NCI-H146 treated with DMSO at 0.1 percent for 48 hours (cell line): ENCODE measurements around the gene TSHZ2.
"Not testable (repeated sequence)": the region's sequence is repeated elsewhere in the genome, so short reads cannot be mapped to it uniquely, and the experiment has no call there.

Experiments
- DNase-seq: peaks from one replicate; lab custom pipeline; 2025; ENCODE audit not compliant: unreplicated experiment; lab: John Stamatoyannopoulos, UW

TSHZ2 gene

DNA sequence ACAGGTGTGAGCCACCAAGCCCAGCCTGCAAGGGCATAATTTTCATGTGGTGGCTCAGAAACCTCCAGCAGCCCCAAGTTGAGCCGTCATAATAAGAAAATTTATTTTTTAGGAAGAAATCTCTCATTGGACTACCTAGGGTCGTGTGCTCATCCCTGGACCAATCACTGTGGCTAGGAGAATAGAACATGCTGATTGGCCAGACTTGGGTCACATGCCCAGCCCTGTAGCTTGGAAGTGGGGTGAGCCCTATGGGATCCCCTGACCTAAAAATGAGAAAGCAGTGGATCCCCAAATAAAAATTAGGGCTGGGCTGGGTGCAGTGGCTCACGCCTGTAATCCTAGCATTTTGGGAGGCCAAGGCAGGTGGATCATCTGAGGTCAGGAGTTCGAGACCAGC lies 466.2 kb downstream of the TSHZ2 start:
- DNase-seq, result no peak

DNA sequence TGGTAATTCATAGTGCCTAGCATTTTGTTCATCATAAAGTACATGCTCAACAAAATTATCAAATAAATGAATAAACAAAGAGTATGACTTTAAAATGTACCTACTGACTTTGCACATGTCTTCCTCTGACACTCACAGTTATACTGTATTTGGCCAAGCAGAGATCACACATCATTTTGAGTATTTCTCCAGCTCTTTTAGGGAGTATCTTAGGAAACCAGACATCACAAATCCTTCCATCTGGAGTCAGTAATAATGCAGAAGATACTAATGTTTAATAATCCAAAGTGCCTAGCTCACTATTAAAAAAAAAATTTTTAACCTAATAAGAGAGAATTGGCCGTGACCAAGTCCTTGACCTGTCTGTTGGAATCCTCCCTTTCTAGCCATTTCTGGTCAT lies 466.9 kb downstream of the TSHZ2 start:
- DNase-seq, result no peak

DNA sequence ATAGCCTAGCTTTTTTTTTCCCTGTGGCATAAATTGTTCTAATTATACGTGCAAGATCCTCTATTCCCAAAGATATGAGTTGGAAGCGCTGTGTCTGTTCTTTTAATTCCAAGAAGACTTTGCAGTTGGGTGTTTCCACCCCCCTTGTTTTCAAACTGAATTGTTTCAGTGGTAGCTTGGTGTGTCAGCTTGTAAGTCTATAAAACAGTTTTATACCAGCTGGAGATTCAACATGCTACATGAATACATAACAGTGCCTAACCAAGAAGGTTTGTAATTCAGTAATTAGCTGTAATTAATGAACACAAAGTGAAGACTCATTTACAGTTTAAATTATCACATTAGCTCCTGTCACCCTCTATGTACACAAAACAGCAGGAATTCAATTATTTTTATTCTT lies 467.5 kb downstream of the TSHZ2 start:
- peak; percentile 3 for DNase-seq

DNA sequence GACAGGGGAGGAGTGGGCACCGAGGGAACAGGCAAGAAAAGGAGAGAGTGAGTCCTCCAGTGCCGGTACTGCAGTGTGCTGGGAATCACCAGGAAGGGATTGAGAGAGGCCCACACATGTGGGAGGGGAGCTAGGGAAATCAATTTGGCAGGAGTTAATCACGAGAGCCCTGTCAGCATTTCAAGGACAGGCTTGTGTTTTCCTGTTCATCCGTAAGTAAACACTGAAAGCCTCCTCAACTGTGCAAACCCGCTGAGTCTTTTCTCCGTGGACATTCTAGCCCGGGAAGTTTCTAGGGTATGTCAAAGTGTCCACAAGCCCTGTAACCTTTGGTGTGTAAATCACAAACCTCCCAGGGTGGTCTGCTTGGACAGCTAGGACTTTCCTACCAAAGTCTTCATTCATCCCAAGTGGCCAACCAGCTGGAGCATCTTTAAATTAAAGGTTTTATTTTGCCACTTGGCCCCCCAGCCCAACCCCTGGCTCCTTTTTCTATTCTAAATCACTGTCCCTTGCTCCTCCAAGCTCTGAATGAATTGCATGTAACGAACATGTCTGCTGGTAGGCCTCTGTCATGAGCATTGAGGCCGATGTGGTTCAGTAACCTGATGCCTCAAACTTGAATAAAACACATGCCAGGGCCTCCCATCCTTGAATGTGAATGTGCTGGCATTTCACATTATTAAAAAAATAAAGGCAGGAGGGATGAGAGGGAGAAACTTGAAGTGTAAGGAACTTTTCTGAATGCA lies 472.4 kb downstream of the TSHZ2 start:
- no peak for DNase-seq

DNA sequence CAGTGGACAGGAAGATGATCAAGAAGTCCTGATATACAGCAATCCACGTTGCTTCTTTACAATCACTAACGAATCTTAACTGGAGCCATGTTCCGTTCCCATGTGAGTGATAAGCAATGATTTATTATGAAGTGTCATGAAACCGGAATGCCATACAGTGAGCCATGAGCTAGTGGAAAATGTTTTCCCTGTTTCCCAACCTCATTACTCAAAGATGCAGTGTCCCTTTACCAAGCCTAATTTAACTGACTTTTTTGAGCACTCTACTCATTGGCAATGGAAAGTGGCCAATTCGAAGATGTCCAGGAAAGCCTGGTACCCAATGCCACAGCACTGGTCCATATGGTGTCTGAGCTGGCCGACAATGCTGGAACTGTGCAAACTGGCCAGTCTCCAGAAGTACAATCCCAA lies 473.2 kb downstream of the TSHZ2 start:
- no peak for DNase-seq

DNA sequence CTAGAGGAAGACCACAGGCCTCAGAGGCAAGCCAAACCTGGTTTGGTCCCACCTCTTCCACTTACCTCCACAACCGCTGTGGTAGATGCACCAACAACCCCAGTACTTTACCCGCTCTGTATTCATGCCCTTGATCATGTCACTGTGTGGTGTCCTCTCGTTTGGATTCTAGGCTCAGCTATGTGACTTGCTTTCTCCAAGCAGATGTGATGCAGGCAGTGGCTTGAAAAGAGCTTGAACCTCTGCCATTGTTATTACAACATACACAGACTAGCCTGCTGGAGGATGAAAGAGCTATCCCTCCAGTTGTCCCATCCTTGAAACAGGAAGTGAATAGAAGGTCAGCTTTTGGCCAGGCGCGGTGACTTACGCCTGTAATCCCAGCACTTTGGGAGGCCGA lies 473.8 kb downstream of the TSHZ2 start:
- no peak for DNase-seq

DNA sequence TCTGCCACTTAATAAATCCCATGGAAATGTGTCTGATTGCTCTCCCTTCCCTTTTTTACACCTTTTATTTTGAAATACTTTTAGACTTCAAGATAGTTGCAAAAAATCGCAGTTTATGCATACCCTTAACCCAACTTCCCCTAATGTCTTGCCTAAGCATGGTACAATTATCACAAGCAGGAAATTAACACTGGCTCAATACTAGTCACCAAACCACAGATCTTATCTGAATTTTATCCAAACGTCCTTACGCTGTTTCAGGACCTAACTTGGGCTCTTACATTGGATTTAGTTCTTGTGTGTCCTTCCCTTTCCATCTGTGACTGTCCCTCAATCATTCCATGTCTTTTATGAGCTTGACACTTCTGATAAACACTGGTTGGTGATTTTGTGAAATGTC lies 475.2 kb downstream of the TSHZ2 start:
- DNase-seq, result no peak

DNA sequence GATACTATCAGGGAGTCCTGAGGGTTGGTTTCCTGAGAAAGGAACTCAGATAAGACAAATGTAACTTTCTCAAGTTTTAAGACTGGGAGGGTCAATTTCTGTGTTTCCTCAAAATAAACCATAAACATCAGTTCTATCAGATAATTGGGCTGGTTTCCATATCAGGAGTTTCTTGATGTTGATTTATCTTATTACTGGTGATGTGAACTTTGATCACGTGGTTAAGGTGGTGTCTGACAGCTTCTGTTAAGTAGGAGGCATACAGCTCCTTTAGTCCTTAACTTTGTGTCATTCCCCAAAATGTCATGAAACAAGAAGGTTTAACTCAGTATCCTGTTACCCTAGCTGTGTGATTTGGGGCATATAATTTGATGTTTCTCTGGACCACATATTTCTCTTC lies 476.3 kb downstream of the TSHZ2 start:
- DNase-seq, result no peak

DNA sequence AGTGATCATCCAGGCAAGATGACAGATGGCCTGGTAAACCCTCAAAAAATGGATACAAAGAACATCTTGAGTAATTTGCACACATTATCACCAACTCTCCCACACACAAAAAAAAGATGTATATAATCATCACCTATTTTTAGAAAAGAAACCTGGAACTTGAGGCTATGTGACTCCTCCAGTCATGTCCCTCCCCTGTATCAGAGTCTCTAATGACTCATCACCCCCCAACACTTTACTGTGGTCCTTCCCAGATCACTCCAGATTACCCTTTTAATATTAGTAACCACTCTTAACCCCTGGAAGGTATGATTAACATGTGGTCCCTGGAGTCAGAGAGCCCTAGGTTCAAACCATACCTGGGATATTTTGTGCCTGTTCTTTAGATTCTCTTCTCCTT lies 476.7 kb downstream of the TSHZ2 start:
- DNase-seq, result no peak

DNA sequence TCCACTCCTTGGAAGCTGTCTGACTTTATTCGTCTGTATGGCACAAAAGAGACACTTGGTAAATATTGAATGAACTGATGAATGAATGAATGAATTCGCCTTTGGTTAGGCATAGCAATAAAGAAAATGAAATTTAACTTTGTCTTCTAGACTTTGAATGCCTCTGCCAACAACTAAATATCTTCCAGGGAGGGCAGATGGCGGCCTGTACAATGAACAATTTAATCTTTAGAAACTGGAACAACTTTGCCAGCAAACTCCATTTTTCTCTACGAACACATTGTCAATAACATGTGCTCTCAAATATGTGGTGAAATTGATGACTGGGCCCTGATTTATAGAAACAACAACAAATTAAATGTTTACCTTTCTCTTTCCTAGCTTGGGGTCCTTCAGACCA lies 480.9 kb downstream of the TSHZ2 start:
- no peak for DNase-seq

DNA sequence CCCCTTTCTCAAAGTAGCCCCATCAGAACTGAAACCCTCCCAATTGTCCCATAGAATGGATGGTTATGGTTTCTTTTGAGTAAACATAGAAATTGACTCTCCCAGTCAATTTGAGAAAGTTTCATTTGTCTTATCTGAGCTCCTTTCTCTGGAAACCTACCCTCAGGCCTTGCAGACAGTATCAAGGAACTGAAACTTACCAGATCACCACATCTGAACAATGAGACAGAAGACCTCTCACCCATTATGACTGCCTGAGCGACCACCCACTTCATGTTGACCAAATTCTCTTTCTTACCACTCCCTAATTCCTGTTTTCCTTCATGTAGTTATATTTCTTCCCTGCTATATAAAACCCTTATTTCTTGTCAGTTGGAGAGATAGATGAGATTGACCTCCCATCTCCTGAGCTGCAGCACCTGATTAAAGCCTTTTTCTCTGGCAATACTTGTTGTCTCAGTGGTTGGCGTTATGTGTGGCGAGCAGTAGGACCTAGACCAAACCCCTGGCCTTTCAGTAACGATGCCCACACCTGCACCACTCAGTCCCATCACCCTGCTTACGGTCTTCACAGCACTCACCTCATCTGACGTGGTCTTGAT lies 482.6 kb downstream of the TSHZ2 start:
- no peak for DNase-seq

DNA sequence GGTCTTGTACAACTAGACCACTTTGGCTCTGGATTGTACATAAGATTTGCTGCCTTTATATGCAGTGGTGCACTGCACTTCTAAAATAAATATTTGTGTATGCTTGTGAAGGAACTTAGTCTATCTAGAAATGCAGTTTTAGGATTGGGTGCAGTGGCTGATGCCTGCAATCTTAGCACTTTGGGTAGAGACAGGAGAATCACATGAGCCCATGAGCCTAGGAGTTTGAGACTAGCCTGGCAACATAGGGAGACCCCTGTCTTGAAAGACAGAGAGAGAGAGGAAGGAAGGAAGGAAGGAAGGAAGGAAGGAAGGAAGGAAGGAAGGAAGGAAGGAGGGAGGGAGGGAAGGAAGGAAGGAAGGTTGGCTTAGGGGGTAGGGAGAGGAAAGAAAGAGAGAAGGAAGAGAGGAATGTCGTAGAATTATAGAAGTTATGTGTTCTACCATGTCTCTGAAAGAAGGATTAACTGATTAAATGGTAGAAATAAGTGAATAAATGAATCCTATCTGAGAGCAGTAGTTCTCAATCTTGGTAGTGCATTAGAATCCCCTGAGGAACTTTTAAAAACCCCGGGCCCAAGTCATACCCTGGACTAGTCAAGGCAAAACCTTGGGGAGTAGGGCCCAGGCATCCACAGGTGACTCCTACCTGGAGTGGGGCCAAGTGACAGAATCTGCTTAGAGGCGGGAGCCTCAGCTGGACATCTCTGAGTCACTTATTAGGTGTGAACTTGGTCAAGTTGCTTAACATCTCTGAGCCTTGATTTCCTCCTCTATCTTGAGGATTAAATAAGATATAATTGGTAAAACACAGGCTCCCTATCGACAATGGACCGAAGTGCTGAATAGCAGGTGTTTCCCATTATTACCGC lies 491.2 kb downstream of the TSHZ2 start:
- DNase-seq, result no peak

DNA sequence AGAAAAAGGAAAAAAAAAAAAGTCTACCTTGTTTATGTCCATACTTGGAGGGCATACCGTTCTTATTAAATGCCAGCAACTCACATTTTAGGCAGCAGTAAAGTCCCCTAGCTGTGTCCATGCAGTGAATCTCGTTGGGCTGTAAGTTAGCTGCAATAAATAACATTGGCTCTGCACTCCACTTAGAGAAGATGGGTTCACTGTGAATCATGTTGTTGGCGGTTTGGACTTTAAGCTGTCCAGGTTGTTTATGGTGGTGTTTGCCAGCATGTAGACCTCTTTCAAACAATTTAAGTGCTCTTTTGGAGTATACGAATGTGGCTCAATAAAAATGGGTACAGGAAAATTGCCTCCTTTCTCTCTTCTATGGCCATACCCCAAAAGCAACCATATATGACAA lies 494.1 kb downstream of the TSHZ2 start:
- no peak for DNase-seq

DNA sequence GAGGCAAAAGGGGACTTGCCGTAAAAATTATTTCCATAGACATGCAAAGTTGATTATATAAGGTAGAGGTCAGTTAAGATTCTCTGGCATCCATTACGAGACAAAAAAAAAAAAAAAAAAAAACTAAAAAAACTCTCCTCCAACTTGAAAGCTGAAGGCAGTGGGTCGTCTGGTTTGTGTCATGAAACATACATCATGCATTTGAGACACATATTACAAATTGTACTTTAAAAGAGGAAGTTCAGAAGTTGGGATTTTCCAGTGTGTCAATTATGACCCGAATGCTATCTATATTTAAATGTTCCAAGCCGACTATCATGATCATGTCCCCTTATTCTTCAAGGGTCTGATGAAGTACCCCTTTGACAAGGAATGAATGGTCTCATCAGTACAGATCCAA lies 496.4 kb downstream of the TSHZ2 start:
- no peak for DNase-seq

DNA sequence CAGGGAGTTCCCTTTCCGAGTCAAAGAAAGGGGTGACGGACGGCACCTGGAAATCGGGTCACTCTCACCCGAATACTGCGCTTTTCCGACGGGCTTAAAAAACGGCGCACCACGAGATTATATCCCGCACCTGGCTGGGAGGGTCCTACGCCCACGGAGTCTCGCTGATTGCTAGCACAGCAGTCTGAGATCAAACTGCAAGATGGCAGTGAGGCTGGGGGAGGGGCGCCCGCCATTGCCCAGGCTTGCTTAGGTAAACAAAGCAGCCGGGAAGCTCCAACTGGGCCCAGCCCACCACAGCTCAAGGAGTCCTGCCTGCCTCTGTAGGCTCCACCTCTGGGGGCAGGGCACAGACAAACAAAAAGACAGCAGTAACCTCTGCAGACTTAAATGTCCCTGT lies 500.7 kb downstream of the TSHZ2 start:
- DNase-seq, result not testable (repeated sequence)

DNA sequence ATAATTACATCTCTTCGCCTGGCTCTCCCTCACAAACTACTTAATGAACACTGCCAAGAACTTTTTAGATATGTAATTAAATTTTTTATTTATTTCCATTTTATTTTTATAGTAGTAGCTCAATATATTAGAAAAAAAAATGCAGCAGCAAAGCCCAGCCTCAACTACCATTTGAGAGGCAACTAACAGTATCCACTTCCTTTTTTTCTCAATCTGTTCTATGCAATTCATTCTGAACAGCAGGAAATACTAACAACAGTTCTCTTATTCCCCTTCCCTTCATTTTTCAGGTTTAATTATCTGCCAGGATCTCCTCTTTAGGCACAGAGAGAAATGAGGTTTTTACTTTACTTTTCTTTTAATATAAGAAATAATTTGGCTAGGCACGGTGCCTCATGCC lies 508.8 kb downstream of the TSHZ2 start:
- DNase-seq, result no peak

DNA sequence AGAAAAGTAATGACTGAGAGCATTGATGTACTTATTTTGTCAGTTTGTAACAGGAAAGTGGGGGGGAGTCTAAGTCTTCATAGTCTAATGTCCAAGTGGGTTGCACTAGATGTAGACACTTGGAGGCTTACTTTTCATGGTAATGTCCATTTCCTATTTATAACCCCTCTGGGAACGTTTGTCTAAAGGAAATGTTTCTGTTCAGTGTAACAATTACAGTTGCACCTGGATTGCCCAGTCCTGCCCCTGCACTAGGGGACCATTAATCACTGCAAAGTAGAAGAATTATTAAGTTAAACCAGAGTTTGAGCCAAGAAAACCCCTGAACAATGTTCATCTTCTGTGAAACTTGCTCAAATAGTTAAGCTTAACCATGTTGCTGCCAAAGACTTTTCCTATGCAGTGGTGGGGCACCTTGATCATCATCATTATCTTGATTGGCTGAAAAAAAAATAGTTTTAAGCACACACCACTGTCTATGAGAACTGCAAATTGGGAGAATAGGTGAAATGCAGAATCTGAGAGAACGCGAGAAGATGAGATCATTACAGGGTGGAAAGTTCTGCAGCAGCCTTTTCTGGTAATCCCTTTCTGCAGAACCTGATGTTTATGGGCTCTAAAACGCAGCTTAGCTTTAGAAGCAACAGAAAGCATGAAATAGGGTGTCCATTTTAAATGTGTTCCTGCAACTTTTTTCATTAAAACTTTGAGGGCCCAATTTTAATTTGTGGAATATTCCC lies 515.5 kb downstream of the TSHZ2 start:
- no peak for DNase-seq

DNA sequence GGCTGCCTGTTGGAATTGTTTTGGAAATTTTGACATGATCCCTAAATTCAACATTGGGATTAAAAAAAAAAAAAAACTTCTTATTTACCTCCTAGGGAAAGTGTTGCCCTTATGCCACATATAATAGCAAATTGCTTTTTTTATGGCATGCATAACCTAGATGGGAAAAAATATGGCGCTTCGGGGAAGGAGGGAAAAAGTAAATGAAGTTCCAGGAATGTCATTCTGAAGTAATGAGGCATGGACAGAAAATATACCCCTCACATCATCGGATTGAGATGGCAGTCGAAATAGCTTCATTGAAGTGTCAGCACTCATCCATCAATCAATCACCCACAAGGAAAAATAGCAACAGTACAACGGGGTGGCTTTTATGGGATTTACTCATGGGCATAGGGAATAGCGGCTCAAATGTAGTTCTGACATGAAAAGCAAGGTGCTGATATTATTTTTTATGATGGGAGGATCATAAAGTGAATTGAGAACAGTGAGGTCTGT lies 516.7 kb downstream of the TSHZ2 start:
- DNase-seq, result no peak

DNA sequence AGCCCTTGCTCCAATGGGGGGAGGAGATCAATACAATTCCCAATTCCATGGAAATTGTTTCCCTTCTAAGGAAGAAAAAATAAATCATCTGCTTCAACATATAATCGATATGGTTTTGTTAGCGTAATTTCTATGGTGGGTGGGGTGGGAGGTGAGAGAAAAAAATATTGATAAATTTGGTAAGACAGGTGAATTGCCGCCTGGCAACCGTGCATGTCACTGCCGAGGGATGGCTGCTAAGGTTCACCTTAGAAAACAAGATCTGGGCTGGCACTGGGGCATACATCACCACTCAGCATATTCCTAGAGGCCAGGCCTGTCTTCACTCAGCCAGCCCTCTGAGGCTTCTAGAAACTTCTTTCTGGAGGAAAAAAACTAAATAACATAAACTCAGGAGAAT lies 517.4 kb downstream of the TSHZ2 start:
- no peak for DNase-seq

DNA sequence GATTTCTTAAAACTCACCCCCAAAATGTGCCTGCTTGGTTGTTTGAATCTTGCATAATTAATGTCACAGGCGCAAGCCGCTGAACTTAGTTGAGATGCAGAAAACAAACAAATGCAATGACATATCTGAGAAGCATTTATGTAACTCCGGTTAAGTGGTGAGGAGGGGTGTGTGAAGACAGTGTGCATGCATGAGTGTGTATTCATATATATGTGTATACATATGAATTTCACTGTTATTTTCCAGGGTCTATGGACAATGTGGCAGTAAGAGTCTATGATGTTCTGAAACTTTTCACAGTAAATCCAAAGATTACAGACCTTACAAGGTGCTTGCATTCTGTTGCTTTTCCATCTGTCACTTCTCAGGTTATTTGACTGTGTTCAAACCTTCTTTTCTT lies 518.5 kb downstream of the TSHZ2 start:
- DNase-seq, result no peak

DNA sequence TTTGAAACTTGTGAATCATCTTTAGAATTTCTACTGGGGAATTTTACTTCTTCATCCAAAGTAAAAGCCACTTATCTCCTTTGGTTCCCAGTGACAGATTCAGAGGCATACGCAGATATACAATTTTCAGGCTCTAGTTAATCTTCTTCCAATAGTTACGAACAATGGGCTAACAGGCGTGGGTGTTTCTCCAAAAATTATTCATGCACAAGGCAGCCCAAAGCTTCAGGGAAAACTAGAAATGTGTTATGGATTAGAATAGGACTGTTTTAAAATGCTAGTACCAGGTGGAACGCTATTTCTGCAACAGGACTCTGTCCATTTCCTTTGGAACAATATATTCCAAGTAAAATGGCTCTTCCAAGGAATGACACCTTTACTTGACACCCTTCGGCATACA lies 519.3 kb downstream of the TSHZ2 start:
- no peak for DNase-seq
